PFSK-1 (cell line): ENCODE data around the gene DCAF11.

Experiments
- FOXP2 ChIP-seq: optimal IDR thresholded peaks from 2 replicates; pipeline ENCODE3; 2011; ENCODE audit warnings: borderline replicate concordance, control low read depth, inconsistent platforms; ENCODE audit not compliant: insufficient read depth; ENCODE audit errors: extremely low read length, extremely low read depth
- POLR2AphosphoS5 ChIP-seq: IDR thresholded peaks from 2 replicates; pipeline ENCODE4 v1.6.1; 2012; ENCODE audit warnings: low read depth, mild to moderate bottlenecking, control low read depth, low read length, moderate library complexity
- SIN3A ChIP-seq: IDR thresholded peaks from 2 replicates; pipeline ENCODE4 v1.6.1; 2012; ENCODE audit warnings: mild to moderate bottlenecking, low read length, moderate library complexity, borderline replicate concordance; ENCODE audit not compliant: insufficient read depth
- TAF1 ChIP-seq: IDR thresholded peaks from 2 replicates; pipeline ENCODE4 v1.6.1; 2012; ENCODE audit warnings: low read length, control low read depth, borderline replicate concordance; ENCODE audit not compliant: insufficient read depth
- TF ChIP-seq, protein P1 (sequence below), 2 experiments: IDR thresholded peaks; 2 replicates each; pipeline versions ENCODE4 v1.6.1 to v1.8.0; 2011 to 2012; ENCODE audit warnings: low read depth in 2 of 2, low read length in 2 of 2, control low read depth in 1 of 2, inconsistent platforms in 1 of 2, mild to moderate bottlenecking in 1 of 2, moderate library complexity in 1 of 2; ENCODE audit not compliant: insufficient read depth in 1 of 2

The DCAF11 gene

DNA sequence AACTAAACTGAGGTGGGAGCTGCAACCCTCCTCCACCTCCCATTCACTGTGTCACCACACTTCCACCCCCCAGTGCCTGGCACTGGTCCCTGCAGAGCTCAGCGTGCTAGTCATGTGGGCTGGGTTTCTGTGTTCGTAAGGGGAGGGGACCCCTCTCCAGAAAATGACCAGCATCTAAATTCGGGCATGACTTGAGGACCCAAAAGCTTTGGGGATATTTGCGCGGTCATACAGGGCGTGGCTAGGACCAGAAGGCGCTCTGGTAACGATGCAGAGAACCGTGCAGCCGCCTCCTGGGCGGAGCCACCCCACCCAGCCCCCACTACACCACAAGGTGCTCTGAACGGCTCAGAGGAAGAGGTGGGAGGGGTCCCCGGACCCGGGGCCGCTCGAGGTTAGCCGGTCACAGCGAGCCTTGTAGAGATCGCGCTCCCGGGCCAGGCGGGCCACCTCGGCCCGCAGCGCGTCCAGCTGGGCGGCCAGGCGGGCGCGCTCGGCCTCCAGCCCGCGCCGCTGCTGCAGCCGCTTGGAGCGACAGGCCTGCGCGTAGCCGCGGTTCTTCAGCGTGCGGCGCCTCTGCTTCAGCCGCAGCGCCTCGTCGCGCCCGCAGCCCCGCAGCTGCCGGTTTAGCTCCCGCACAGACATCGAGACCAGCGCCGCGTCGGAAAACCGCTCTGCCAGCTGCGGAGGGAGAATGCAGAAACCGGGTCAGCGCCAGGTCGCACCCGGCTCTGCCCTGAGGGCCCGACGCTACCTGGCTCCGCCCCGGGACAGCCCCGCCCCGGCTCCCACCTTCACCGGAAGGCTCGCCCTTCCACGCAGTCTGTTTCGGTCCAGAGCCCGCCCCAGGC, 33.5 kb upstream of the DCAF11 start:
- TF ChIP-seq SIN3A (no peak), FOXP2 (no peak), POLR2AphosphoS5 (no peak), TAF1 (no peak)
- TF ChIP-seq, protein P1, sequence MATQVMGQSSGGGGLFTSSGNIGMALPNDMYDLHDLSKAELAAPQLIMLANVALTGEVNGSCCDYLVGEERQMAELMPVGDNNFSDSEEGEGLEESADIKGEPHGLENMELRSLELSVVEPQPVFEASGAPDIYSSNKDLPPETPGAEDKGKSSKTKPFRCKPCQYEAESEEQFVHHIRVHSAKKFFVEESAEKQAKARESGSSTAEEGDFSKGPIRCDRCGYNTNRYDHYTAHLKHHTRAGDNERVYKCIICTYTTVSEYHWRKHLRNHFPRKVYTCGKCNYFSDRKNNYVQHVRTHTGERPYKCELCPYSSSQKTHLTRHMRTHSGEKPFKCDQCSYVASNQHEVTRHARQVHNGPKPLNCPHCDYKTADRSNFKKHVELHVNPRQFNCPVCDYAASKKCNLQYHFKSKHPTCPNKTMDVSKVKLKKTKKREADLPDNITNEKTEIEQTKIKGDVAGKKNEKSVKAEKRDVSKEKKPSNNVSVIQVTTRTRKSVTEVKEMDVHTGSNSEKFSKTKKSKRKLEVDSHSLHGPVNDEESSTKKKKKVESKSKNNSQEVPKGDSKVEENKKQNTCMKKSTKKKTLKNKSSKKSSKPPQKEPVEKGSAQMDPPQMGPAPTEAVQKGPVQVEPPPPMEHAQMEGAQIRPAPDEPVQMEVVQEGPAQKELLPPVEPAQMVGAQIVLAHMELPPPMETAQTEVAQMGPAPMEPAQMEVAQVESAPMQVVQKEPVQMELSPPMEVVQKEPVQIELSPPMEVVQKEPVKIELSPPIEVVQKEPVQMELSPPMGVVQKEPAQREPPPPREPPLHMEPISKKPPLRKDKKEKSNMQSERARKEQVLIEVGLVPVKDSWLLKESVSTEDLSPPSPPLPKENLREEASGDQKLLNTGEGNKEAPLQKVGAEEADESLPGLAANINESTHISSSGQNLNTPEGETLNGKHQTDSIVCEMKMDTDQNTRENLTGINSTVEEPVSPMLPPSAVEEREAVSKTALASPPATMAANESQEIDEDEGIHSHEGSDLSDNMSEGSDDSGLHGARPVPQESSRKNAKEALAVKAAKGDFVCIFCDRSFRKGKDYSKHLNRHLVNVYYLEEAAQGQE (IDR thresholded peaks at IDR 0.05; ENCODE audit: insufficient read depth in 1 of 2, low read depth in 2 of 2, low read length in 2 of 2), result no peak

DNA sequence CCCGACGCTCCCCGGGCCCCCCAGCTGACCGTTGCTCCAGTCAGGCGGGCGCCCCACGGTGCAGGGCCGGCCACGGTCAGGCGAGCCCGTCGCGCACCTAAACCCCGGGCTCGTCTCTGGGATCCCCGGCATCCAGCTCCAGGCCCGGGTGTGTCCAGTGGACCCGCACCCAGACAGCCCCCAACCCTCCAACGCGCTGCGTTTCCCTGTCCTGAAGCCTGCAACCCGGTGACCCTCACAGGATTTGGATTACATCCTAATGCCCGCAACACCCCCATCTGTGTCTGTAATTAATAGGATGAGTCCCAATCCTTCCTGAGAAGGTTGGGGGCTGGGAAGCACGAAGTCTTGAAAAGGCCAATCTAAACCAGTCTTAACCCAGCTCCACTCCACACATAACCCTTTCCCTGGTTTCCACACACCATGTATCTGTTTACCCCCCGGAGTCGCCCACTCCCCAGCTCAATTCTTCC, 32.8 kb upstream of the DCAF11 start:
- TF ChIP-seq SIN3A (no peak), TAF1 (no peak), FOXP2 (no peak), POLR2AphosphoS5 (no peak)
- TF ChIP-seq, protein P1 (IDR thresholded peaks at IDR 0.05; ENCODE audit: insufficient read depth in 1 of 2, low read depth in 2 of 2, low read length in 2 of 2), result no peak

DNA sequence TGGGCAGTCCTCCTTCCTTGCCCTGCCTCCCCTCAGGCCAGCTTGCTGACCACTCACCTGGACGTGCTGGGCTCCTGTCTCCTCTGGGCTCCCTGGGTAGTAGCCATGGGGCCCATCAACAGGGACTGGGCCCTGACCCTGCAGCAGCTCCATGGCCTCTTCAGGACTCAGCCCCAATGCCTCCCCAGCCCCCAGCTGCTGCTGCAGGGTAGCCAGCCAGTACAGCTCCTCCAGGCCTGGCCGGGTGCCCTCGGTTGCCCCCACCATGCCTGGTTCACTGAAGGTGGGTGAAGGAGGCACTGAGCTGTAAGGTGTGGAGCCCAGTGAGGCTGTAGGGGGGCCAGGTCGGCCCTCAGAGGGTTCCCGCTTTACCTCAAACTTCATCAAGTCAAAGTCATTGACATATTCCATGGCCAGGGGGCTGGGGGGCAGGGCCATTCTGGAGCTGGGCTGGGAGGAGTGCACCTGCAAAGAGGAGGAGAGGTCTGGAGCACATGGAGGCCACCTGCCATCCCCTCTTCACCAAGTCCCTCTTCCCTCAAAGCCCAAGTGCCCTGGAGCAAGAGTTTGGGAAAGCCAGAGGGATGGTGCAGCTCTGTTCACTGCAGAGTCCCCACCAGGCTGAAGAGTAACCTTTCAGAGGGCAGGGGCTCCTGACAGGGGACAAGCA, 32.0 kb upstream of the DCAF11 start:
- TF ChIP-seq SIN3A (no peak), TAF1 (no peak), FOXP2 (no peak), POLR2AphosphoS5 (no peak)
- TF ChIP-seq, protein P1 (IDR thresholded peaks at IDR 0.05; ENCODE audit: insufficient read depth in 1 of 2, low read depth in 2 of 2, low read length in 2 of 2), result no peak

- TF ChIP-seq TAF1 (no peak), POLR2AphosphoS5 (no peak), SIN3A (no peak), FOXP2 (no peak)
- TF ChIP-seq, protein P1 (IDR thresholded peaks at IDR 0.05; ENCODE audit: insufficient read depth in 1 of 2, low read depth in 2 of 2, low read length in 2 of 2), result no peak
These were observed 31.1 kb upstream of the DCAF11 start for GRCh38 chr14:24083462-24083861.
